Epidermal melanocyte (primary cell): ENCODE data around the gene HIVEP3.
"Not testable (repeated sequence)": the region's sequence is repeated elsewhere in the genome, so short reads cannot be mapped to it uniquely, and the experiment has no call there.

Experiments used
- DNase-seq: peaks from one replicate; pipeline ENCODE4 v3.0.0; 2011; ENCODE audit warnings: low spot score; ENCODE audit not compliant: insufficient read length

The HIVEP3 gene

GRCh38 chr1:41918450-41919043 lies at the start of gene HIVEP3:
Gene HIVEP3 (minus strand): TSS chr1:41918922.
- DNase-seq: peak; percentile 75

GRCh38 chr1:41964400-41964799 lies 45.7 kb upstream of the HIVEP3 start:
- DNase-seq: no peak

GRCh38 chr1:41963636-41964035 lies 44.9 kb upstream of the HIVEP3 start:
- no peak for DNase-seq

DNA sequence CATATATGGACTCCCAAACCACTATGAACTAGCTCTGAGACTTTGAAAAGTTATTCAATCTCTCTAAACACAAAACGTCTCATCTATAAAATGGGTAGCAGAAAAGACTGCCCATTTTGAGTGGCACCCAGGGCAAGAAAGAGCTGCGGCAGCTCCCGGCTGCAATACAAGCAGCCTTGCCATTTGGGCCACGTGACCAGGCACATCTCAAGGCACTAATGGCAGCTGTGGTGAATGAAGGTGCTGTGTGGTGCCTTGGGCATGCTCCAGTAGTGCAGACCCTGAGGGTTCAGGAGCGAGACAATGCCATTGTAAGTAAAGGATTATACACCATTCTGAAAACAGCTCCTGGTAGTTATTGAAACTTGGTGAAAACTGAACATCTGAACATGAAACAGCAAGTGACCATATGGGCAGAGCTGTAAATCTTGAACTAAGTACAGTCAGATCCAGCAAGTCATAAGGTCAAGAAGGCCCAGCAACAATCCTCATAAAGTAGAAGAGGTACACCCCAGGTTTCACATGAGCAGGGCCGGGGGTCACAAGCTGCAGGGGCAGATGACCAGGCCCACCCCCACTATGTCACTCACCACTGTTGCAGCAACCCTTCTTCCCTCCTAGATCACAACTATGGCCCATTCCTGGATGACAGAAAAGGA lies 39.4 kb upstream of the HIVEP3 start:
- DNase-seq: no peak

- no peak for DNase-seq
These were observed 38.8 kb upstream of the HIVEP3 start for GRCh38 chr1:41957568-41957967.

DNA sequence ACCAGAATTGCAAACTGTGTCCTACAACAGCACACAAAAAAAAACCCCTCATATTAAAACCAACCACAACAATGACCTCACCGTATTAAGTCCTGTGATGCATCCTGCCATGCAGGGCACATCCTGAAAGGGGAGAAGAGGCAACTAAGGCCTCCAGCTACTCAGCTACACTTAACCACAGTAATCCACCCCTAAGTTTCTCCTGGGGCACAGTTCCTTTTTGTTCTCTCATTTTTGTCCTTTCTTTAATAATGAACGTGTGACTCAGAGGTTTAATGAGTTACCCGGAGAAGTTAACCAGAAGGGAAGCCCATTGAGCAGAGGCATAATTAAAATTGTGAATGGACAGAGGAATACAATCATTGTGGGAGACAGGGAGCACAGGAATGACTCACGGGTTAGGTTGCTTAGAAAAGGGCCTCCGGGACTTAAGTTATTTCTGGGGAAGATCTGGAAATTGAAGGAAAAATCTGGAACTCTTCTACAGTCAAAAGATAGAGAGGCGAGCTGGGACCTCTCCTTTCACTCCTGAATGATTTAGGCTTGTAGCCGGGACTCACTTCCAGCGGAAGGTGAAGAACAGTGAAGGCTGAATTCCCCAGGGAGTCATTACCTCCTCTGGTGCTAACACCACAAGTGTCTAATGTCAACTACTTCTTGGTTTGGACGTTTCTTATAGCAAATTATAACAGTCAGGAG lies 36.9 kb upstream of the HIVEP3 start:
- DNase-seq: peak; percentile 46

- no peak for DNase-seq
These were observed 35.8 kb upstream of the HIVEP3 start for GRCh38 chr1:41954533-41954944.

DNA sequence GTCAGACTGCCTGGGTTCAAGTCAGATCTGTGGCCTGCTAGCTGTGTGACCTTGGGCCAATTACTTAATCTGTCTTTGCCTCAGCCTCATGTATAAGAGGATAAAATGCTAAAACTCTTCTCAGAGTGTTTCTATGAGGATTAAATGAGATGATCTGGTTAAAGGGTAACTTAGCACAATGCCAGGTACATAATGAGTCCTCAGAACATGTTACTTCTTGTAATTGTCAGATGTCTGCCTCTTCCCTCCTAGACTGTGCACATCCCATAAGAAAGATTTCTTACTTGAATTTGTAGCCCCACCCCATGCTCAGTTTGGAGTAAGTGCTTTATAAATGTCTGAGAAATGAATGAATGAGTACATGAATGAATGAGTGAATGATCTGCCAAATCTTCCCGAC lies 34.6 kb upstream of the HIVEP3 start:
- no peak for DNase-seq

GRCh38 chr1:41952208-41952607 lies 33.5 kb upstream of the HIVEP3 start:
- no peak for DNase-seq

- DNase-seq: not testable (repeated sequence)
These were observed 32.8 kb upstream of the HIVEP3 start for GRCh38 chr1:41951492-41951891.

GRCh38 chr1:41950820-41951219 lies 32.1 kb upstream of the HIVEP3 start:
- DNase-seq: no peak

DNA sequence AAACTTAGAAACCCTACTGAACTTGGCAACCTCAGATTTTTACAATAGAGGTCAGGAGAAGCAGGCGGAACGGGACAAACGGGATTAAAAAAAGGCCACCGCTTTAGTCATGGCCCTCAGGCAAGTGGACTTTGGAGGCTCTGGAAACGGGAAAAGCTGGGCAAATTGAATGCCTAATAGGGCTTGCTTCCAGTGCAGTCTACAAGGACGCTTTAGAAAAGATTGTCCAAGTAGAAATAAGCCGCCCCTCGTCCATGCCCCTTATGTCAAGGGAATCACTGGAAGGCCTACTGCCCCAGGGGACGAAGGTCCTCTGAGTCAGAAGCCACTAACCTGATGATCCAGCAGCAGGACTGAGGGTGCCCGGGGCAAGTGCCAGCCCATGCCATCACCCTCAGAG lies 27.2 kb upstream of the HIVEP3 start:
- DNase-seq: not testable (repeated sequence)

- no peak for DNase-seq
These were observed 25.0 kb upstream of the HIVEP3 start for GRCh38 chr1:41943717-41944116.

DNA sequence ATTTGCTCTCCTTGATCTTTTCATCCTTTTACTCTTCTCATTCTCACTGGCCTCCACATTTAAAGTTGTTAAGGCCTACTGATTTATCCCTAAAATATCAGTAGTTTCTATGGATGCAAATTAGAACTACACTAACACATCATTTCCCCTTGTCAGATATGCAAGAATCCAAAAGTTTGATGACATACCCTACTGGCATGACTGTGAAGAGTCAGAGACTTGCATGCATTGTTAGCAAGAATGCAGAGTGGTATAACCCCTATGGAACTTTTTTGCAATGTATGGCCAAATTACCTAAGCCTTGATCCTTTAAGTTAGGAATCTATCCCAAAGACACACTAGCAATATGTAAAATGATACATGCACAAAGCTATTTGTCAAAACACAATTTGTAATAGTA lies 23.6 kb upstream of the HIVEP3 start:
- no peak for DNase-seq

- DNase-seq: no peak
These were observed 22.7 kb upstream of the HIVEP3 start for GRCh38 chr1:41941381-41941780.

- no peak for DNase-seq
These were observed 20.5 kb upstream of the HIVEP3 start for GRCh38 chr1:41939194-41939593.

- no peak for DNase-seq
These were observed 17.4 kb upstream of the HIVEP3 start for GRCh38 chr1:41936107-41936506.

DNA sequence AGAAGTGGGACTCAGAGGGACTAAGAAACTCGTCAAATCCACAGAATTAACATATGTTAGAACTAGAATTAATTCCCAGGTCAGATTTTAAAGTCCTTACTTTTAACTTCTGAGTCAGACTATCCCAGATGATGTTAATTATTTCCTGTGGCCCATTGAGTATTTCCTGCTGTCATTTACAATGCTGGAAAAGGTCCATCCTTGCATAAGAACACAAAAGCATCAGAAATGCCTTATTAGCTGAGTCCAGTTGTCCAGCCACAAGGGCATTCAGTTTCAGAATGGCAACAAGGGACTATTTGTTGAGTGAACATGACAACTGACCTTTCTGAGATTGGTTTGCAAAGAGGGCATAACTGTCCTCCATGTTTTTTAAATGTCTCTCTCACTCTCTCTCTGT lies 16.5 kb upstream of the HIVEP3 start:
- DNase-seq: no peak

GRCh38 chr1:41933106-41933505 lies 14.4 kb upstream of the HIVEP3 start:
- DNase-seq: no peak

GRCh38 chr1:41931578-41931977 lies 12.9 kb upstream of the HIVEP3 start:
- DNase-seq: no peak

DNA sequence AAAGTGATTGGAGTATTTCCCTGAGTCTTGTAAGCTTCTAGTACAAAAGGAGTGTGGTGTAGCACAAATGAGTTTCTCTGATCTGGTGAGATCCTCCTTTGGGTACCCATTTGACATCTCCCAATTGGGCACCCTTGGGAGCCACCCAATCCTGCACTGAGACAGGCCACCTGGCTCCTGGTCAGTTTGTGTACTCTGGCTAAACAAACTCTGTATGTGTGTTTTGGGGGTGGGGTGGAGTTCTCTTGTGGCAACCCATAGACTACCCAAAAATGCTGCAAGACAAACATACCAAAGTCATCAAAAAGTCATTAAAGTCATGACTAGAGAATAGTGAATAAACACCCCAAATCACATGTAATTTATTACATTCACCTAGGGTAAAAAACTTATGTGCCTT lies 8.4 kb upstream of the HIVEP3 start:
- DNase-seq: no peak

DNA sequence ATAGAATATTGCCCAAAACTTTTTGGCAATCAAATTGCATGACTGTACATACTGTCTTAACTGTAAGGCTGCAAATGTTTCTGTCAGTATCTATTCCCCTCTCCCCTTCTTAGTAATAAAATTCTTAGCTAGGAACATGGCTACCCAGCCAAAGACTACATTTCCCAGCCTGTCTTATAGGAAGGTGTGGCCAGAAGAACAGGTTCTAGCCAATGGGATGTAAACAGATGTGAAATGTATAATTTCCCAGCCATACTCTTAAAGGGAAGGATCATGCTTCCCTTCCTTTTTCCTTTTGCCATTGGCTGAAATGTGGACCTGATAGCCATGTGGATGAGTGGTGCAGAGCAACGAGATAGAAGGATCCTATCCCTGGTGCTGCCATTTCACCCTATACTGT lies 7.0 kb upstream of the HIVEP3 start:
- no peak for DNase-seq

DNA sequence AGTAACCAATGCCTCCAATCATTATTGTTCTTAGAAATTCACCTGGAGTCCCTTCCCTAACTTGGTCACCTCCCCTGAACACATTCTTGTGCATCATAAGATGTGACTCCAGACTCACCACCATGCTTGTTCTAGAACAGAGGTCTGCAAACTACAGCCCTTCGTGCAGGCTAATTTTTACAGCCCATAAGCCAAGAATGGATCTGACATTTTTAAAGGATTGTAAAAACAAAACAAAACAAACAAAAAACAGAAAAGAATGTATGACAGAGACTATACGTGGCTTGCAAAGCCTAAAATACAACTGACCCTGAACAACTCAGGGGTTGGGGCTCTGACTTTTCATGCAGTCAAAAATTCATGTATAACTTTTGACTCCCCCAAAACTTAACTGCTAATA lies 6.2 kb upstream of the HIVEP3 start:
- DNase-seq: no peak
